ENCODE measurements around the gene IGSF9.
"Not testable (repeated sequence)": the region's sequence is repeated elsewhere in the genome, so short reads cannot be mapped to it uniquely, and the experiment has no call there.

Gene IGSF9

GRCh38 chr1:159900755-159901360 is 44.6 kb downstream of the IGSF9 start:
- no peak for DNase-seq (ENCODE audit: low read depth in 2 of 2, low spot score in 1 of 2)

- no peak for DNase-seq (ENCODE audit: low read depth in 2 of 2, low spot score in 1 of 2)
Measured at GRCh38 chr1:159900086-159900680, 45.2 kb downstream of the IGSF9 start, which contains the start of gene CFAP45. TSS of gene CFAP45 (minus strand) at chr1:159900165. CDS start at chr1:159900098, 67 bp downstream.

GRCh38 chr1:159899634-159900033 is 45.8 kb downstream of the IGSF9 start:
- DNase-seq (ENCODE audit: low read depth in 2 of 2, low spot score in 1 of 2) = not testable (repeated sequence)

- DNase-seq (ENCODE audit: low read depth in 2 of 2, low spot score in 1 of 2) = no peak
Measured at GRCh38 chr1:159898527-159898926, 46.9 kb downstream of the IGSF9 start.

- DNase-seq (ENCODE audit: low read depth in 2 of 2, low spot score in 1 of 2) = no peak
Measured at GRCh38 chr1:159897962-159898361, 47.5 kb downstream of the IGSF9 start.

- no peak for DNase-seq (ENCODE audit: low read depth in 2 of 2, low spot score in 1 of 2)
Measured at GRCh38 chr1:159896546-159896930, 48.9 kb downstream of the IGSF9 start.

- no peak for DNase-seq (ENCODE audit: low read depth in 2 of 2, low spot score in 1 of 2)
Measured at GRCh38 chr1:159895836-159896545, 49.4 kb downstream of the IGSF9 start.

GRCh38 chr1:159895286-159895685 is 50.1 kb downstream of the IGSF9 start:
- no peak for DNase-seq (ENCODE audit: low read depth in 2 of 2, low spot score in 1 of 2)

- DNase-seq (ENCODE audit: low read depth in 2 of 2, low spot score in 1 of 2) = no peak
Measured at GRCh38 chr1:159892944-159893343, 52.5 kb downstream of the IGSF9 start.

- peak; percentile 47 to 51 for DNase-seq (ENCODE audit: low read depth in 2 of 2, low spot score in 1 of 2)
Measured at GRCh38 chr1:159891275-159892157, 53.9 kb downstream of the IGSF9 start.

- no peak for DNase-seq (ENCODE audit: low read depth in 2 of 2, low spot score in 1 of 2)
Measured at GRCh38 chr1:159890390-159890789, 55.0 kb downstream of the IGSF9 start.

- no peak for DNase-seq (ENCODE audit: low read depth in 2 of 2, low spot score in 1 of 2)
Measured at GRCh38 chr1:159889821-159890252, 55.6 kb downstream of the IGSF9 start.

GRCh38 chr1:159889202-159889601 is 56.2 kb downstream of the IGSF9 start:
- no peak for DNase-seq (ENCODE audit: low read depth in 2 of 2, low spot score in 1 of 2)

- no peak for DNase-seq (ENCODE audit: low read depth in 2 of 2, low spot score in 1 of 2)
Measured at GRCh38 chr1:159884296-159884695, 61.1 kb downstream of the IGSF9 start.

GRCh38 chr1:159883134-159883533 is 62.3 kb downstream of the IGSF9 start:
- DNase-seq (ENCODE audit: low read depth in 2 of 2, low spot score in 1 of 2) = no peak

- no peak for DNase-seq (ENCODE audit: low read depth in 2 of 2, low spot score in 1 of 2)
Measured at GRCh38 chr1:159882527-159882862, 62.9 kb downstream of the IGSF9 start.

GRCh38 chr1:159881622-159882526 is 63.5 kb downstream of the IGSF9 start:
- DNase-seq (ENCODE audit: low read depth in 2 of 2, low spot score in 1 of 2) = no peak

- DNase-seq (ENCODE audit: low read depth in 2 of 2, low spot score in 1 of 2) = no peak
Measured at GRCh38 chr1:159880430-159880829, 65.0 kb downstream of the IGSF9 start.

- no peak for DNase-seq (ENCODE audit: low read depth in 2 of 2, low spot score in 1 of 2)
Measured at GRCh38 chr1:159879977-159880376, 65.4 kb downstream of the IGSF9 start.

- DNase-seq (ENCODE audit: low read depth in 2 of 2, low spot score in 1 of 2) = no peak
Measured at GRCh38 chr1:159879136-159879535, 66.3 kb downstream of the IGSF9 start.
